GM19467 (cell line): ENCODE data around the gene RAPSN.

Experiments used
- ATAC-seq: cut with Tn5 transposase; IDR thresholded peaks from one replicate; pipeline ENCODE4 v1.9.1; 2021; ENCODE audit warnings: mild to moderate bottlenecking, moderate library complexity; ENCODE audit not compliant: unreplicated experiment

The RAPSN gene

GRCh38 chr11:47448566-47449427 is at the start of gene RAPSN:
RAPSN (minus strand) TSS chr11:47449136; CDS start chr11:47448964, 172 bp downstream.
- ATAC-seq: no peak

- ATAC-seq: no peak
Observed at GRCh38 chr11:47498149-47498548, 49.2 kb upstream of the RAPSN start.

DNA sequence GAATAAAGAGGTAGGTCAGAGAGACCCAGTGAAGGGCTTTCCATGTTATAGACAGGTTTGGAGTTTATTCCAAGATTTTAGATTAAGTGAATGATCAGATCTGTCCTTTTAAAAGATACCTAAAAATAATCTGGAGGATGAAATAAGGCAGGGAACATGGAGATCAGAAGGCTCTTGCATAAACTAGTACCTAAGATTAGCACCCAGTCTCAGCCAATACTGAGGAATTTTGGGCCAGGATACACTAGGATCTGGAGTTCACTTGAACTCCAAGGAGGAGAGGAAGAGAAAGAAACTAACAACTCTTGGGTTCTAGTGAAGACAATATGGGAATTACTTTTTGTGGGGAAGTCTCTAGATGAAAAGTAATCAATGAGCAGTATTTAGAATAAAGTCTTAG is 47.9 kb upstream of the RAPSN start:
- ATAC-seq: no peak

DNA sequence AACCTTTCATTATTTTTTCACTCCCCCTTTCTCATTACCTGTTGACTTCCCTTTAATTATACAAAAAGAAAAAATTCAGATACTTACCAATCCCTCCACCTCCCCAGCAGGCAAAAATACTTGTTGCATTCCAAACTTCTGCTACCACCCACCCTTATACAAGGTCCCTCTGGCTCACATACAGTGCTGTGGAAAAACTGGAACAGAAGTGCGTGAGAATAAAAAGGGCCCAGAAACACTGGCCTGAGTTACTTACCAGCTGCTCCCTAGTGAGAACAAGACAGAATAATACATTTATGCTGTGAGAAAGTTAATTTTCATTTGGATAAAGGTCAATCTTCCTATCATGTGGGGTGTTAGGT is 46.9 kb upstream of the RAPSN start:
- ATAC-seq: no peak

DNA sequence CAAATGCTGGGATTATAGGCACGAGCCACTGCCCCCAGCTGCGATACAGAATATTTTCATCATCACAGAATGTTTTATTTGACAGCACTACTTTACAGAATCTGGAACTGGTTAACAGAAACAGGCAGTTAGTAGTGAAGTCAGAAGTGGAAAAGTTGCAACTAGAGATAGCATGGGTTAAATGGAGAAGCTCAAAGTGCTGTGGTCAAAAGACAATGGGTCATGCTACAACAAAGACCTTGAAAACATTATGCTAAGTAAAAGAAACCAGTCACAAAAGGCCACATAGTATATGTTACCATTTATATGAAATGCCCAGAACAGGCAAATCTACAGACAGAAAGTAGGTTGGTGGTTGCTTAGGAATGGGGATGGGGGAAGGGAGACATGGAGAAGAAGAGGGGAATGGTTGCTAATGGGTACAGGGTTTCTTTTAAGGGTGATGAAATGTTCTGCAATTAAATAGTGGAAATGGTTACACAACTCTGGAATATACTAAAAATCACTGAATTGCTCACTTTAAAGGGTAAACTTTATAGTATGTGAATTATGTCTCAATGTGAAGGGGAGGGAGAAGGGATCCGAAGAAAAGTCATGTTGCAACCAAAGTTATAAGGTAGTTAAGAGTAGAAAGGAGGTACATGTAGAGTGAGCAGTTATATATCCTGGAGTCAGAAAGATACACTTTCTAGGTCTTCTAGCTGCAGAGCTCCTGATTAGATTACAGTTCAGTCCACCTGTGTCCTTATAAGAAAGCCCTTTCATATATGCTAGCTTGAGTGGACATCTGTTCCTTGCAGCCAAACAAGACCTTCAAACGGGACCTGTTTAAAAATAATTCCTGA is 46.3 kb upstream of the RAPSN start:
- no peak for ATAC-seq

- ATAC-seq: no peak
Observed at GRCh38 chr11:47489395-47489755, 40.4 kb upstream of the RAPSN start.

- no peak for ATAC-seq
Observed at GRCh38 chr11:47488674-47489394, 39.9 kb upstream of the RAPSN start.

- ATAC-seq: no peak
Observed at GRCh38 chr11:47488111-47488510, 39.2 kb upstream of the RAPSN start.

DNA sequence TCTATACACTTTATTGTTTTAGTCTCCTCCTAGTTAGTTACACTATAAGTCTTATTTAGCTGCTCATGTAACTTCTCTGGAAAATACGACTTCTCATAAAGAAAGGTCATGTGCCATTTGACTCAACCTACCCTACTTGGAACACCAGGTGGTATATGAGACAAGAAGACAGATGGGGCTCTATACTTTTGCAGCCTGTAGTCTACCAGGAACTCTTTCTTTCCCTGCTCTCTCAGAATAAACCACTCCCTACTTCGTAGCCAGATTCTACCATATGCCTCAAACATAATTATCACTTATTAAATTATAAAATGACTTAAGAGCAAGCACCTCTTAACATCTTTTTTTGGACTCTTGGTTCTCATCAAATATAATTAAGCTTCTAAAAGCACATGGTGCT is 38.5 kb upstream of the RAPSN start:
- ATAC-seq: no peak

DNA sequence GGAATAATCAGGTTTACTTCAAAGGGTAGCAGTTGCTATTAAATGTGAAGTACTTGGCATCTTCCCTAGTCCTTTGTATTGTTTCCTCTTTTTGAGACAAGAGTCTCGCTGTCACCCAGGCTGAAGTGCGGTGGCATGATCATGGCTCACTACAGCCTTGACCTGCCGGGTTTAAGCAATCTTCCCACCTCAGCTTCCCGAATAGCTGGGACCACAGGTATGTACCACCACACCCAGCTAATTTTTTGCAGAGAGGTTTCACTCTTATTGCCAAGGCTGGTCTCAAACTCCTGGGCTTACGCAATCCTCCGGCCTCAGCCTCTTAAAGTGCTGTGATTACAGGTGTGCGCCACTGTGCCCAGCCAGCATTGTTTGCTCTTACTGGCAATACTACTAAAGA is 36.2 kb upstream of the RAPSN start:
- ATAC-seq: no peak

DNA sequence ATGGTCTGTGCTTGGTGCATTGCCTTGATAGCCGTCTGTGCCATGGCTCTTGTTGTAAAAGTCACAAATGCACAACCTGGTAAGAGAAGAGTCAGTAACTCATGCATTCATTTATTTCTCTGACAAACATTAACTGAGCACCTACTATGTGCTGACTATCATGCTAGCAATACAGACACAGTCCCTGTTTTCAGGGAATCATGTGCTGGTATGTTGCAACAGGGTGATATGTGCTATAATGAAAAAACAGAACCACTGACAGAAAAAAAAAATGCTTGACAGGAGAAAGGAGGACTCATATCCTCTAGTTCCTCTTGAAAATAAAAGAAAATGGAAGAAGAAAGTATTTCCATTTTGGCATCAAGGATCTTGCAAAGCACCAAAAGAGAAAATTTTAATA is 34.5 kb upstream of the RAPSN start:
- no peak for ATAC-seq

GRCh38 chr11:47480762-47481161 is 31.8 kb upstream of the RAPSN start:
- no peak for ATAC-seq

DNA sequence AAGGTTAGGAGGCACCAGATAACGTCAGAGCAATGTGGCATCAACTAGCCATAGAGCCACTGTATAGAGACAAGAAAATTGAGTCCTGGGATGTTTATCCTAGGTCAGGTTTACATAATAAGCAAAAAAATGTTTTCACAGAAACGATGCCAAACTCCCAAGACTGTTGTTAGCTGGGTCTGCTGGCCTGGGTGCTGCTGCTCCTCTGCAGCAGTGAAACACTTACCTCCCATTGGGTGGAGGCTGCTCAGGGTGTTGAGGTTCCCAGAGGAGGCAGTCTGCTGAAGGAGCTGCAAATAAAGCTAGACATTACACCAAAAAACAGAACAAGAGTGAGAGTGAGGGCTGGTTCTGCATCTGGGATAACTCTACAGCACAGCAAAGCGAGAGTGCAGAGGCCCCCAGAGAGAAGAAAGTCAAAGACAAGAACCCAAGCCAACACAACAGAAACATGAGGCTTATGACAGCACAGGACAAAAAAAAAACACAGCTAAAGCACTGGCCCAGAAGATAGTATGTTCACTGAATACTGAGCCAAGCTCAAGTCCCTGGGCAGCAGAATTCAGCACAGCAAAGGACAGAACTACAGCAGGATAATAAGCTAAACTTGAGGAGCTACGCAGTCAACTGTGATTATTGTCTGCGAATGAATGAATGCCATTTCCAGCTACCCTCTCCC is 29.9 kb upstream of the RAPSN start:
- ATAC-seq: no peak

GRCh38 chr11:47477753-47478152 is 28.8 kb upstream of the RAPSN start:
- ATAC-seq: no peak

DNA sequence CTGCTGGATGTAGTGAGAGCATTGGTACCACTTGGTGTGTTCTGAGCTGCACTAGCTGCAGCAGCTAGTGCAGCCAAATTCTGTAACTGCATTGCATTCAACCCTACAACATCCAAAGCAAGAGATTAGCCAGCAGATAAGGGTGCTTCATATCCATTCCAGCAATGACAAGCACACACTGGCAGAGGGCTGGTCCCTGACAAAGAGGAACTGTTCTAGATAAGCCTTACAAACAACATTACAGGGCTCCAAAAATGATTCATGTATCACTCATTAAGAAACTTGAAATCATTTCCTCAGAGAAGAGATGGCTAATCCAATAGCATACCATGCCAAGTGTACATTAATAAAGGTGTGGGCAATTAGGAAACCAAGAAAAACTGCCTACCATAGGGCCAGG is 28.4 kb upstream of the RAPSN start:
- no peak for ATAC-seq

DNA sequence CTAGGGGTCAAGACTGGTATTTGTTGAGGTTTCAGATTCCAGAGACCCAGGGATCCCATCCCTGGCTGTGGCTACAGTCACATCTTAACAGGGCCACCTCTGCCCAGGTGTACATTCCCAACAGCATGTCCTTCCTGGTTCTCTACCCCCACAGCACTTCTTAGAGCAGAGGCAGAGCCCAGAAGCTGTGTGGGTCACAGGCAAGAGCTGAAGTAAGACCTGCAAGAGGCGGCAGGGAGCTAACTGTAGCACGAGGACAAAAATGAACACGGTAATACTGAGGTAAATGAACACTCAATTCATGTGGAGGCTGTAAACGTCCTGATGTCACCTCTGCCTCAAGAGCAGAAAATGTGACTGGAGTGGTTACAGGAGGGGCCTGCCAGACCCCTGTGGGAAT is 21.7 kb upstream of the RAPSN start:
- ATAC-seq: no peak

DNA sequence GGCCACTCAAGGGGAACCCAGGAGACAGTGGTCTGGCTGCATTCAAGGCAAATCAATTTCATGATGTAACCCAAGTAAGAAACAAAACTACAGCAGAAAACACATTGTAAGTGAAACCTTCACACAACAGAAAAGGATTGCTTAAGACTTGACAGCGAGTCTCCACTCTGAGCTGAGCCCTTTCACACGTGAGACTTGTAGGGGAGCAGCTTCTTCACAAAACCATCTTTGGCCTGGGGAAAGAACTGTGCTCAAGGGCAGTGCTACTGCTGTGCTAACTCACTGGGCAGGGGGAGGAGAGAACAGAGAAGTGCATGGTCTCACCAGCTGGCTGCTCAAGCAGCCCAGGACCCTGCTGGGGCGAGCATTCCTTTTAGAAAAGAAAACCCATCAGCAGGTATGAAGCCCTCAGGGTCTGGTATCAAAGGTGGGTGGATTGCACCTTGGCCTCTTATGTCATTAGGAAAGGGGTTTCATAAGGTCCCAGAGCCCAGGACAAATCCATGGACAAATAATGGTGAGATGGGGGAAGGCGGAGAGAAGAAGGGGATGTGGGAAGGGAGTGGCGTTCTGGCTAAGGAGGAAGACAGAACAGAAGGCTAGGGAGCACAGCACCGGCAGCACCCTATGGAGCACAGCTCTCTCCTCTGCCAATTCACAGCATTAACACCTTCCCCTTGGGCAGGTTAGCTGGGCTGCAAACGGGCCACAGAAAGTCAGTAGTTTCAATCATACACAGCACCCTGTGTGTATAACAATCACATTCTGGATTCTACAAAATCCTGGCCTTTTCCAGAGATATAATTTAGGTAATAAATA is 20.6 kb upstream of the RAPSN start:
- ATAC-seq: no peak

- ATAC-seq: no peak
Observed at GRCh38 chr11:47468598-47469214, 19.8 kb upstream of the RAPSN start.

- ATAC-seq: no peak
Observed at GRCh38 chr11:47467357-47467756, 18.4 kb upstream of the RAPSN start.
